Activated CD4-positive, CD25-positive, alpha-beta regulatory T cell treated with anti-CD3 and anti-CD28 coated beads, Interleukin-2, amount 50 U/mL, for 24 hours (primary cell): ENCODE data around the gene ZNF423.

Experiments used
- ATAC-seq, 2 donors: fragments of 150-1000 bp; cut with Tn5 transposase; one replicate each; pipeline ENCODE4 v1.10.0; 2021; ENCODE audit warnings: mild to moderate bottlenecking in 1 of 2, moderate library complexity in 1 of 2

ZNF423 gene

GRCh38 chr16:49869731-49870130, 13.8 kb upstream of the ZNF423 start:
- ATAC-seq: no peak

- no peak for ATAC-seq
These were observed 12.1 kb upstream of the ZNF423 start for GRCh38 chr16:49867796-49868668.

- no peak for ATAC-seq
These were observed 11.3 kb upstream of the ZNF423 start for GRCh38 chr16:49867234-49867633.

- ATAC-seq: no peak
These were observed 10.7 kb upstream of the ZNF423 start for GRCh38 chr16:49866595-49867071.

- no peak for ATAC-seq
These were observed 6.8 kb upstream of the ZNF423 start for GRCh38 chr16:49862694-49863093.

GRCh38 chr16:49861299-49861698, 5.4 kb upstream of the ZNF423 start:
- no peak for ATAC-seq

- ATAC-seq: no peak
These were observed 4.7 kb upstream of the ZNF423 start for GRCh38 chr16:49860593-49860992.

GRCh38 chr16:49859125-49859811, 3.4 kb upstream of the ZNF423 start:
- ATAC-seq: no peak

- ATAC-seq: peak in 1 of 2 donors; percentile 25
These were observed 2.5 kb upstream of the ZNF423 start for GRCh38 chr16:49858200-49859124.

GRCh38 chr16:49857423-49858181, 1.7 kb upstream of the ZNF423 start:
- no peak for ATAC-seq

- ATAC-seq: no peak
These were observed 889 bp upstream of the ZNF423 start for GRCh38 chr16:49856672-49857330.

GRCh38 chr16:49855280-49855821, 561 bp downstream of the ZNF423 start:
- peak; percentile 39 to 49 for ATAC-seq

- ATAC-seq: peak in 1 of 2 donors; percentile 15
These were observed 1.1 kb downstream of the ZNF423 start for GRCh38 chr16:49854796-49855203.

GRCh38 chr16:49854188-49854795, 1.6 kb downstream of the ZNF423 start:
- no peak for ATAC-seq

GRCh38 chr16:49852279-49852678, 3.6 kb downstream of the ZNF423 start:
- no peak for ATAC-seq

GRCh38 chr16:49851468-49851787, 4.5 kb downstream of the ZNF423 start:
- ATAC-seq: no peak

GRCh38 chr16:49850558-49851467, 5.1 kb downstream of the ZNF423 start:
- ATAC-seq: no peak

GRCh38 chr16:49849754-49850108, 6.2 kb downstream of the ZNF423 start:
- no peak for ATAC-seq

GRCh38 chr16:49849037-49849753, 6.7 kb downstream of the ZNF423 start:
- ATAC-seq: no peak
